HG03280 (cell line): Measurements from ENCODE around the gene HSPB6.
"Not testable (repeated sequence)": the region's sequence is repeated elsewhere in the genome, so short reads cannot be mapped to it uniquely, and the experiment has no call there.

Experiments
- ATAC-seq: cut with Tn5 transposase; IDR thresholded peaks from one replicate; pipeline ENCODE4 v1.9.1; 2021; ENCODE audit warnings: mild to moderate bottlenecking, moderate library complexity; ENCODE audit not compliant: unreplicated experiment

The HSPB6 gene, protein sequence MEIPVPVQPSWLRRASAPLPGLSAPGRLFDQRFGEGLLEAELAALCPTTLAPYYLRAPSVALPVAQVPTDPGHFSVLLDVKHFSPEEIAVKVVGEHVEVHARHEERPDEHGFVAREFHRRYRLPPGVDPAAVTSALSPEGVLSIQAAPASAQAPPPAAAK

DNA sequence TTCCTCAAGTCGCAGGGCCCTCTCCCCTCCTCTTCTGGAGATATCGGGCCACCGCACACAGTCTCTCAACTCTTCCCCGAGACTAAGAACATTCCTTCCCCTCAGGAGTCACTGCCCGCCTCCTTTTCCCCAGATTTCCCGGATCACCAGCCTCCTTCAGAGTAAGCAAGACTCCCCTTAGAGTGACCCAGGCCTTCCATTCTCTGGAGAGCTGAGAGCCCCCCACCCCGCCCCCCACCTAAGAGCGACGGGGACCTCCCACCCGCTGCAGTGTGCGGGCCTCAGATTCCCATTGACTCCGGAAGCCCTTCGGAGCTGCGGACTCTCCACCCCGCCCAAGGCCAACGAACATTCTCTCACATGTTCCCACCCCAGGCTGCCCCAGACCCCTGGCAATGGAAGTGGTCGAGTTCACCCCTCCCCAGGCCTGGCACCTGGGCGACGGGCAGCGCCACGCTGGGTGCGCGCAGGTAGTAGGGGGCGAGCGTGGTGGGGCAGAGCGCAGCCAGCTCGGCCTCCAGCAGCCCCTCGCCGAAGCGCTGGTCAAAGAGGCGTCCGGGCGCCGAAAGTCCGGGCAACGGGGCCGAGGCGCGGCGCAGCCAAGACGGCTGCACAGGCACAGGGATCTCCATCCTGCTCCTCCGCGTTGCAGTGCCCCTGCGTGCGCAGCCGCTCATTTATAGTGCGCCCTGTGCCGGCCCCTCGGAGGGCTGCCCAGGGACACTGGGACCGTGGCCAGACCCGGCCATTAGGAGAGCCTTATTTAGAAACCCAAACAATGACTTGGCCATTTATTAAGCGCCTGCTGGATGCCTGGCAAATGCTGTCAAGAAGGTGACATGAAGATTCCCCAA lies at the start of gene HSPB6:
TSS of gene HSPB6 (minus strand) at position 653 of the 854 bp plus-strand sequence. CDS start at position 632, 21 bp downstream.
- ATAC-seq, result no peak

DNA sequence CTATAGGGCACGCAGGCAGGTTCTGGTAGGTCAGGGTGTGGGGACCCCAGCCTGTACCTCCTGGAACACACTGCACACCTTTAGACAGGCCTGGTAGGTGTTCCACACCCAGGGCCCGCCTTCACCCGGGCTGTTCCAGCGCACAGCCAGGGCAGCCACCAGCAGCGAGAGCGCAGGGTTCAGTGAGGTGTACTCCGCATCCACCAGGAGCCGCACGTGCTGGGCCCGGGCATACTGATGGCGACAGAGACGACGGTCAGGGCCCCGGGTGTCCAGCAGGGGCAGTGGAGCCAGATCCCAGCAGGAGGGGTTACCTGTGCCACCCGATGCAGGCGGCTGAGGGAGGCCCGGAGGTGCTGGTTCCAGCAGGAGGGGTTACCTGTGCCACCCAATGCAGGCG lies 49.8 kb upstream of the HSPB6 start:
- no peak for ATAC-seq

- no peak for ATAC-seq
Measured at GRCh38 chr19:35805526-35806102, 48.8 kb upstream of the HSPB6 start.

DNA sequence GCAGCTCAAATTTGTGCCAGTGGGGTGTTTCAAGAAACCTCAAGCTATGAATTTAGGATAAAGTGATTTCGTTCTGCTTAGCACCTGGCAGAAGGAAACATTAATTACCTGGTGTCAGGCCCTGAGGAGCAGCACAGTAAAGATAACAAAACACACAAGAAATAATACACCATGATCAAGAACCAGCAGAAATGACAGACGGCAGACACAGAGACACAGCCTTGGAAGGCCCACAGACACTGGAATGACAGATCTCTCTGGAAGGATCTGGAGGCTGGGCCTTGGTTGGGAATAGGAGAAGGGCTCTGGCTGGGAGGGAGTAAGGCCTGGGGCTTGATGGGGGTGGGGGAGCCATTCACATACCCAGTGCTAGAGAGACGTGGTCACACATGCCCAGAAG lies 45.0 kb upstream of the HSPB6 start:
- ATAC-seq, result no peak

DNA sequence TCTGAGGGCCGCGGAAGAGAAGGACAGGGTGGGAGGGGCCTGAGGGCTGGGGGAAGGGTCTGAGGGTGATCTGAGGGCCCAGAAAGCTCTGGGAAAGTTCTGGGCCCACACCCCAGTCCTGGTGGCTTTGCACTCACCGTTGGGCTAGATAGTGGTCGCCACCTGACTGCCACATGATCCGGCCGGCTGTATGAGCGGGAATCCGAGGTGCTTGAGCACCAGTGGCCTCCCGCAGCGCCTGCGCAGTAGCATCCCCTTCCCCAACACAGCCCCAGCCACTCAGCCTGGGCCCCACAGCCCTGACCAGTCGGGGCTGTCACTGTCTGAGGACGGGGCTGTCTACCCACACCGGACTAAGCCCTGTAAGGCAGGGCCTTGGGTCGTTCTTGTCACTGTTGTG lies 40.8 kb upstream of the HSPB6 start:
- no peak for ATAC-seq

DNA sequence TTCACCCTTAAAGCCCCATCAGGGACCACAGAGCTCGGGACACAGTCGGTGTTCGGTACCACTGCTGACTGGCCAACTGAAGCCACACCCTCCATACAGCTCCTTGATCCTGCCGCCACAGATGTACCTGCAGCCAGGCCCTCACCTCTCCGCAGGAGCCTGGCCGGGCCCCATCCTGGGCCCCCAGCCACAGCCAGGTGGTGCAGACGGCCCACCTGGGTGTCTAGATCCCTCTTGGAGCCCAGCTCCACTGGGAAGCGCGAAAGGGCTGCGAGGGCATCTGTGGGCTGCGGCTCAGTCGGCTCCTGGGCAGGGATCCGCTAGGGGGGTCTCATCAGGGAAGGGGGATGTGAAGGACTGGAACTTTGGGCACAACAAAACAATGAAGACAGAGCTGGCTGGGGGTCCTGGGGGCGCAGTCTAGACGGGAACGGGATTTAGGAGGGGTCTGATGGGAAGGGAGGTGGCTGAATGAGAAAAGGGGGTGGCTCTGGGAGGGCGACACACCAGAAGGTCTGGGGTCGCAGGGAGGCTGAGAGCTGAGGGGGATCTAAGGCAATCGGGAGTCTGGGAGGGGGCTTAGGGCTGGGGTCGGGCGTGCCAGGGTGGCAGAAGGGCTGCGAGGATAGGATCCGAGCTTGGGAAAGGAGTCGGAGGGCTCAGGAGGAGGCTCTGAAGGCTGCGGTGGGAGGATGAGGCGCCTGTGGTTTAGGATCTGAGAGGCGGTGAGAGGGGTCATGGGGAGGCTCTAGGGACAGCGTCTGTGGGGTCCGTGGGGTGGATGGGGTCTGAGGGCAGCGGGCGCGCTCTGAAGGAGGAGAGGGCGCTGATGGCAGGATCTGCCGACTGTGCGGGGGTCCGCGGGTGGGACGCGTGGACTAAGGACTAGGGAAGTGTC lies 40.1 kb upstream of the HSPB6 start:
- no peak for ATAC-seq

- ATAC-seq, result not testable (repeated sequence)
Measured at GRCh38 chr19:35795564-35795963, 38.7 kb upstream of the HSPB6 start.

DNA sequence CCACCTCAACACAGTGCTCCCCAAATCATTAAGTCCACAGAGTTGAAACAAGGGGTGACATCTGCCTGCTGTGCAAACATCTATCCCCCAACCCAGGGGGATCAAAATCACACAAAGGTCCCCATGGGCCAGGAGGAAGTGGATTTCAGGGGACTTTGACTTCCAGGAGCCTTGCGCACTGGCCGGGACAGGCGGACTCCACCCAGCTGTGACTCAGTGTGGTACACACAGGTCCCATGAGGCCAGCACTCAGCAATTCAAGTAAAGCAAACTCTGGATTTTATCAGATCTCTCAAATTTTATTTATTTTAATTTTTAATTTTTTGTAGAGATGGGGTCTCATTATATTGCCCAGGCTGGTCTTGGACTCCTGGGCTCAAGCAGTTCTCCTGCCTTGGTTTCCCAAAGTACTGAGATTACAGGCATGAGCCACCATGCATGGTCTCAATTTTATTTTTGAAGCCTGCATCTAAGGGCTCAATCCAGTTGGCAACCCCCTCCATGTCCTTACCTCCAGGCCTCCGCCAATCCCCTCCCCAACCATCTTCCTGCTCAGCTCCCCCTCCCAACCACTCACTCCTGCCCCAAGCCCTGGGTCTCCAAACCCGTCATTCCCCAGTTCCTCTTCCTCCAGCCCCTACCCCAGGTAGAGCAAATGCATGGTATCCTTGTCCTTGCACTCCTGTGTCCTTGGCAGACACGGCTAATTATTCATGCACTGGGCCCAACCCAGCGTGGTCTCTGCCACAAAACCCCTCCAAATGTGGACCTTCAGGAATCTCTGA lies 36.7 kb upstream of the HSPB6 start:
- ATAC-seq, result no peak

GRCh38 chr19:35792888-35793287 lies 36.1 kb upstream of the HSPB6 start:
- ATAC-seq, result no peak

GRCh38 chr19:35792312-35792711 lies 35.5 kb upstream of the HSPB6 start:
- ATAC-seq, result no peak

DNA sequence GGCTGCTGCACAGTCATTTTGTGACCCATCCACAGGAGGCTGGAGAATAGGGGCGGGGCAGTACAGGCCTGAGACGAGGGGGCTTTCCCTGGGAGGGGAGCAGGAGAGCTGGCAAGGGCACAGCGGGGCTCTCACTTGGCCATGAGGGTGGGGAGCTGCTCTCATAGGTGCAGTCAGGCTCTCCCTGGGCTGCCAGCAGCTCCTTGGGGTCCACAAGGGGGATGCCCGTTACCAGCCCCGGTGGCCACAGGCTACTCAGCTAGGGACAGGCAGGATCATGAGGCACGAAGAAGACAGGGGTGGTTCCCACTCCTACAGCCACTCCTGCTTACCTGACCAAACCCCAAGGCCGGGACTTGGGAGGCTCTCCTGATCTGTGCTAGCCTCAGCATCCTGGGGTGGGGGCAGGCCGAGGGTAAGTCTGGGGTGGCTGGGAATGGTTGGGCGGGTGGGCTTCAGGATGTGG lies 35.0 kb upstream of the HSPB6 start:
- ATAC-seq, result no peak

- no peak for ATAC-seq
Measured at GRCh38 chr19:35790981-35791813, 34.4 kb upstream of the HSPB6 start.

- no peak for ATAC-seq
Measured at GRCh38 chr19:35789978-35790944, 33.4 kb upstream of the HSPB6 start.

- ATAC-seq, result no peak
Measured at GRCh38 chr19:35789195-35789977, 32.6 kb upstream of the HSPB6 start.

DNA sequence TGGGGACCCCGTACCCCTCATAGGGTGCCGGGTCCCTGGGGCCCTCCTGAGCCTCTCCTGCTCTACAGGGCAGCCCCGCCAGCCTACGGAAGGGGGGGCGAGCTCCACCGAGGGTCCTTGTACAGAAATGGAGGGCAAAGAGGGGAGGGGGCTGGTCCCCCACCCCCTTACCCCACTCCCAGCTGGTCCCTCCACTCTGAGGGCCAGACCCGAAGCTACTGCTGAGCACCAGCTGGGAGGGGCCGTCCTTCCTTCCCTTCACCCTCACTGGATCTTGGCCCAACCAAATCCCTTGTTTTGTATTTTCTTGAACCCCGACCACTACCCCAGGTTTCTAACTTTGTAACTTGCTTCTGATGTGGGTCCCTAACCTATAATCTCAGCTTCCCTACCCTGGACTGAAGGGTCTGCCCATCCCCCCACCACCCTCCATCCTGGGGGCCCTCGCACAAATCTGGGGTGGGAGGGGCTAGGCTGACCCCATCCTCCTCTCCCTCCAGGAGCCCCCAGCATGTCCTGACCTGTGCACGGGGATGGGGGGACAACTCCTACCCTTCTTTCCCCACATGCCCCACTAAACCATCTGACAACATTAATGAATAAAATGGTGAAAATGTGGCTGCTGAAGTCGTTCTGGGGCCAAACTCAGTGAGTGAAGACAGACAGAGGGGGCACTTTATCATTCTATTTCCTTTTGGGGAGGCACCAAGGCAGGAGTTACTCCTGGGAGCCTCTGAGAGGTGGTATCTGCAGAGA lies 31.6 kb upstream of the HSPB6 start:
- ATAC-seq, result no peak

DNA sequence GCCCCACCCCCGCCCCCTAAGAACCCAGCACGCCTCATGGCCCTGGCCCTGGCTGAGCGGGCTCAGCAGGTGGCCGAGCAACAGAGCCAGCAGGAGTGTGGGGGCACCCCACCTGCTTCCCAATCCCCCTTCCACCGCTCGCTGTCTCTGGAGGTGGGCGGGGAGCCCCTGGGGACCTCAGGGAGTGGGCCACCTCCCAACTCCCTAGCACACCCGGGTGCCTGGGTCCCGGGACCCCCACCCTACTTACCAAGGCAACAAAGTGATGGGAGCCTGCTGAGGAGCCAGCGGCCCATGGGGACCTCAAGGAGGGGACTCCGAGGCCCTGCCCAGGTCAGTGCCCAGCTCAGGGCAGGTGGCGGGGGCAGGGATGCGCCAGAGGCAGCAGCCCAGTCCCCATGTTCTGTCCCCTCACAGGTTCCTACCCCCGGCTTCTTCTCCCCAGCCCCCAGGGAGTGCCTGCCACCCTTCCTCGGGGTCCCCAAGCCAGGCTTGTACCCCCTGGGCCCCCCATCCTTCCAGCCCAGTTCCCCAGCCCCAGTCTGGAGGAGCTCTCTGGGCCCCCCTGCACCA lies 30.5 kb upstream of the HSPB6 start:
- no peak for ATAC-seq
